Smooth muscle cell (in vitro differentiated cells): ENCODE data around the gene LRRC27. TPM values are rescaled to one million over a fixed set of nuclear protein-coding genes. Genes with fewer than 3 reads are reported as not detected.

Source experiments
- DNase-seq: peaks from one replicate; lab custom pipeline; 2025; ENCODE audit not compliant: unreplicated experiment; lab: John Stamatoyannopoulos, UW
- H2AFZ ChIP-seq: fragments of 200-600 bp; sonication (generic); 2 replicates; pipeline ENCODE4 v1.6.0; 2016; ENCODE audit warnings: antibody characterized with exemption, low read depth, mild to moderate bottlenecking
- H3F3A ChIP-seq: fragments of 200-600 bp; sonication (generic); 2 replicates; pipeline ENCODE4 v1.6.0; 2017; ENCODE audit warnings: antibody characterized with exemption, low read depth
- H3K27ac ChIP-seq: fragments of 200-600 bp; sonication (generic); 2 replicates; pipeline ENCODE4 v1.5.1; 2016; ENCODE audit warnings: low read depth, mild to moderate bottlenecking
- H3K27me3 ChIP-seq: fragments of 200-600 bp; sonication (generic); 2 replicates; pipeline ENCODE4 v1.6.1; 2016; ENCODE audit warnings: low read depth, mild to moderate bottlenecking
- H3K36me3 ChIP-seq: fragments of 200-600 bp; sonication (generic); 2 replicates; pipeline ENCODE4 v1.5.1; 2016; ENCODE audit warnings: low read depth
- H3K4me1 ChIP-seq: fragments of 200-600 bp; sonication (generic); 2 replicates; pipeline ENCODE4 v1.5.1; 2016; ENCODE audit warnings: low read depth
- H3K4me2 ChIP-seq: fragments of 200-600 bp; sonication (generic); 2 replicates; pipeline ENCODE4 v1.6.0; 2016; ENCODE audit warnings: mild to moderate bottlenecking
- H3K4me3 ChIP-seq: fragments of 200-600 bp; sonication (generic); 2 replicates; pipeline ENCODE4 v1.5.1; 2016; ENCODE audit warnings: mild to moderate bottlenecking
- H3K79me2 ChIP-seq: fragments of 200-600 bp; sonication (generic); 2 replicates; pipeline ENCODE4 v1.6.0; 2016; ENCODE audit warnings: low read depth, mild to moderate bottlenecking
- H3K9ac ChIP-seq: fragments of 200-600 bp; sonication (generic); 2 replicates; pipeline ENCODE4 v1.6.0; 2016; ENCODE audit warnings: low read depth
- H3K9me3 ChIP-seq: fragments of 200-600 bp; sonication (generic); replicated peaks from 2 replicates; pipeline ENCODE4 v1.5.1; 2016; ENCODE audit warnings: low read depth
- H4K20me1 ChIP-seq: fragments of 200-600 bp; sonication (generic); 2 replicates; pipeline ENCODE4 v1.6.0; 2016; ENCODE audit warnings: low read depth
- WGBS: methylation state at CpG from one replicate; pipeline ENCODE4 v1.1.7; 2016; ENCODE audit warnings: low lambda C conversion rate; 5-methylcytosine and 5-hydroxymethylcytosine counted together
- polyA plus RNA-seq: library from polyadenylated mRNA; unstranded; fragments of >200 nt; fragmentation: Nextera tagmentation; extraction: Ambion mirVana; gene quantifications from 2 replicates; pipeline ENCODE4 v1.2.1, GENCODE V29; 2016
- total RNA-seq: library from RNA; depleted of rRNA; stranded (reverse); fragments of >200 nt; gene quantifications from 2 replicates; pipeline ENCODE4 v1.2.3, GENCODE V29; 2014
- TF ChIP-seq, protein P1 (sequence below): fragments of 200-600 bp; sonication (generic); IDR thresholded peaks from 2 replicates; pipeline ENCODE4 v1.5.1; 2017; ENCODE audit warnings: borderline replicate concordance, mild to moderate bottlenecking, antibody characterized with exemption; ENCODE audit not compliant: insufficient read depth, poor library complexity, severe bottlenecking

The LRRC27 gene
- total and polyA plus RNA-seq, 2 experiments from 2014 or later: 7.6 to 11.5 TPM

- TF ChIP-seq, protein P1, sequence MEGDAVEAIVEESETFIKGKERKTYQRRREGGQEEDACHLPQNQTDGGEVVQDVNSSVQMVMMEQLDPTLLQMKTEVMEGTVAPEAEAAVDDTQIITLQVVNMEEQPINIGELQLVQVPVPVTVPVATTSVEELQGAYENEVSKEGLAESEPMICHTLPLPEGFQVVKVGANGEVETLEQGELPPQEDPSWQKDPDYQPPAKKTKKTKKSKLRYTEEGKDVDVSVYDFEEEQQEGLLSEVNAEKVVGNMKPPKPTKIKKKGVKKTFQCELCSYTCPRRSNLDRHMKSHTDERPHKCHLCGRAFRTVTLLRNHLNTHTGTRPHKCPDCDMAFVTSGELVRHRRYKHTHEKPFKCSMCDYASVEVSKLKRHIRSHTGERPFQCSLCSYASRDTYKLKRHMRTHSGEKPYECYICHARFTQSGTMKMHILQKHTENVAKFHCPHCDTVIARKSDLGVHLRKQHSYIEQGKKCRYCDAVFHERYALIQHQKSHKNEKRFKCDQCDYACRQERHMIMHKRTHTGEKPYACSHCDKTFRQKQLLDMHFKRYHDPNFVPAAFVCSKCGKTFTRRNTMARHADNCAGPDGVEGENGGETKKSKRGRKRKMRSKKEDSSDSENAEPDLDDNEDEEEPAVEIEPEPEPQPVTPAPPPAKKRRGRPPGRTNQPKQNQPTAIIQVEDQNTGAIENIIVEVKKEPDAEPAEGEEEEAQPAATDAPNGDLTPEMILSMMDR: no peak
- Histone ChIP-seq H2AFZ (no peak overlapping the region), H3K9ac (no peak overlapping the region), H3K79me2 (peaks cover 40% of the 10 kb centered on the region), H3K36me3 (no peaks in the 10 kb centered on the region), H3K9me3 (no peaks in the 10 kb centered on the region), H3K4me1 (peaks cover 12% of the 10 kb centered on the region), H3K27me3 (no peaks in the 10 kb centered on the region), H3K4me3 (no peak overlapping the region), H3K27ac (peak overlapping the region; percentile 66), H4K20me1 (peaks cover 57% of the 10 kb centered on the region), H3F3A (no peaks in the 10 kb centered on the region), H3K4me2 (no peak overlapping the region)
- DNase-seq: no peak
- 76% methylated on average over 24 of the region's 25 CpGs for whole genome bisulfite sequencing
Observed at GRCh38 chr10:132403511-132404168, 71.6 kb downstream of the LRRC27 start.

- H3F3A ChIP-seq: no peaks in the 10 kb centered on the region
- WGBS: 82% methylated on average over 14 of the region's 32 CpGs
- H3K9me3 ChIP-seq: no peaks in the 10 kb centered on the region
- H3K4me3 ChIP-seq: no peak overlapping the region
- no peak for DNase-seq
- TF ChIP-seq, protein P1: no peak
- no peak overlapping the region for H2AFZ ChIP-seq
- peaks cover 57% of the 10 kb centered on the region for H4K20me1 ChIP-seq
- H3K36me3 ChIP-seq: no peaks in the 10 kb centered on the region
- peaks cover 16% of the 10 kb centered on the region for H3K4me1 ChIP-seq
- H3K27me3 ChIP-seq: no peaks in the 10 kb centered on the region
- H3K9ac ChIP-seq: no peak overlapping the region
- peak overlapping the region; percentile 40 for H3K27ac ChIP-seq
- peaks cover 39% of the 10 kb centered on the region for H3K79me2 ChIP-seq
- no peak overlapping the region for H3K4me2 ChIP-seq
Observed at GRCh38 chr10:132404169-132404880, 72.3 kb downstream of the LRRC27 start.

DNA sequence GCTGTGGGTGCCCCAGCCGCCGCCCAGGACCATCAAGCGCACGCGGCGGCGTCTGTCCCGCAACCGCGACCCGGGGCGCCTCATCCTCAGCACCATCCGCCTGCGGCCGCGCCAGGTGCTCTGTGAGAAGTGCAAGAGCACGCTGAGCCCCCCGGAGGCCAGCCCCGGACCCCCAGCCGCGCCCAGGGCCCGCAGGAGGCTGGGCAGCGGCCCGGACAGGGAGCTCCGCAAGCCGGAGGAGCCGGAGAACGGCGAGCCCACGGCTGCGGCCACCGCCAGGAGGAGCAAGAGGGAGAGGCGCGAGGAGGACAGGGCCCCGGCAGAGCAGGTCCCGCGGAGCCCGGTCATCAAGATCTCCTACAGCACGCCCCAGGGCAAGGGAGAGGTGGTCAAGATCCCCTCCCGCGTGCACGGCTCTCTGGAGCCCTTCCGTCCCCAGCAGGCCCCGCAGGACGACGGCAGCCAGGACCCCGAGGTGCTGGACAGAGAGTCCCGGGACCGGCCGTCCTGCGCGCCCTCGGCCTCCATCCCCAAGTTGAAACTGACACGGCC, 73.0 kb downstream of the LRRC27 start:
- peaks cover 39% of the 10 kb centered on the region for H3K79me2 ChIP-seq
- no peaks in the 10 kb centered on the region for H3K36me3 ChIP-seq
- peaks cover 56% of the 10 kb centered on the region for H4K20me1 ChIP-seq
- no peak overlapping the region for H3K4me3 ChIP-seq
- no peak overlapping the region for H3K27ac ChIP-seq
- no peak for DNase-seq
- TF ChIP-seq, protein P1: peak; percentile 22
- H3K9ac ChIP-seq: no peak overlapping the region
- no peak overlapping the region for H3K4me2 ChIP-seq
- H3F3A ChIP-seq: no peaks in the 10 kb centered on the region
- no peak overlapping the region for H2AFZ ChIP-seq
- 72% methylated on average over 45 of the region's 54 CpGs for WGBS
- H3K4me1 ChIP-seq: peaks cover 16% of the 10 kb centered on the region
- H3K27me3 ChIP-seq: no peaks in the 10 kb centered on the region
- no peaks in the 10 kb centered on the region for H3K9me3 ChIP-seq
